Tibial nerve (tissue), 4 donors: Measurements from ENCODE around the gene COQ8B.

Source experiments
- CTCF ChIP-seq, 5 experiments: fragments of 200-600 bp in 3 of 5; fragments of 450-650 bp in 2 of 5; sonication (generic) in 3 of 5; IDR thresholded peaks; one replicate each; pipeline ENCODE4 v1.5.1; 2016 to 2019; ENCODE audit warnings: antibody characterized with exemption in 5 of 5, mild to moderate bottlenecking in 3 of 5, moderate library complexity in 2 of 5
- EP300 ChIP-seq, 2 donors: sonication (generic); formaldehyde crosslinking; IDR thresholded peaks; one replicate each; pipeline ENCODE4 v1.6.1; 2017; ENCODE audit warnings: antibody characterized with exemption in 2 of 2, mild to moderate bottlenecking in 1 of 2

- TF ChIP-seq CTCF (IDR thresholded peaks at IDR 0.05) (no peak), EP300 (IDR thresholded peaks at IDR 0.05) (no peak)
Observed at GRCh38 chr19:40692212-40692551, 24.5 kb downstream of the COQ8B start.
